Small intestine (tissue), 7 donors: ENCODE measurements around the gene KRT8. TPM values are rescaled to one million over a fixed set of nuclear protein-coding genes. Genes with fewer than 3 reads are reported as not detected.
"Not testable (repeated sequence)": the region's sequence is repeated elsewhere in the genome, so short reads cannot be mapped to it uniquely, and the experiment has no call there.

ENCODE experiments used
- DNase-seq, 2 donors: peaks; one replicate each; pipeline versions ENCODE4 v3.0.0 to v3.0.0-alpha.2; 2013
- FAIRE-seq: peaks from 2 replicates; lab custom pipeline; 2012; peaks lifted over from hg19 to GRCh38; lab: Jason Lieb, UNC
- H3K27ac ChIP-seq, 3 donors: one replicate each; pipeline ENCODE4 v1.5.1; 2013; ENCODE audit warnings: low read length in 2 of 3, mild to moderate bottlenecking in 2 of 3, control low read depth in 1 of 3, inconsistent platforms in 1 of 3, low read depth in 1 of 3, moderate library complexity in 1 of 3
- H3K27me3 ChIP-seq, 3 donors: one replicate each; pipeline ENCODE4 v1.6.1; 2013; ENCODE audit warnings: low read length in 3 of 3, inconsistent platforms in 1 of 3; ENCODE audit not compliant: control insufficient read depth in 3 of 3, insufficient read depth in 3 of 3
- H3K36me3 ChIP-seq, 3 donors: one replicate each; pipeline ENCODE4 v1.6.1; 2013; ENCODE audit warnings: low read length in 3 of 3, inconsistent platforms in 1 of 3, low read depth in 1 of 3, mild to moderate bottlenecking in 1 of 3, moderate library complexity in 1 of 3; ENCODE audit not compliant: control insufficient read depth in 3 of 3, insufficient read depth in 2 of 3
- H3K4me1 ChIP-seq, 3 donors: one replicate each; pipeline ENCODE4 v1.6.1; 2013; ENCODE audit warnings: low read length in 2 of 3, inconsistent platforms in 1 of 3, low read depth in 1 of 3, mild to moderate bottlenecking in 1 of 3, moderate library complexity in 1 of 3; ENCODE audit not compliant: control insufficient read depth in 3 of 3, insufficient read depth in 2 of 3
- H3K4me3 ChIP-seq, 3 donors: one replicate each; pipeline ENCODE4 v1.5.1; 2013; ENCODE audit warnings: low read length in 3 of 3, control low read depth in 1 of 3, inconsistent platforms in 1 of 3, low read depth in 1 of 3, mild to moderate bottlenecking in 1 of 3, moderate library complexity in 1 of 3
- H3K9me3 ChIP-seq, 2 donors: one replicate each; pipeline ENCODE4 v1.6.1; 2013; ENCODE audit warnings: low read depth in 1 of 2, low read length in 1 of 2; ENCODE audit not compliant: control insufficient read depth in 2 of 2, insufficient read depth in 1 of 2
- WGBS, 3 donors: extraction: QIAGEN DNeasy Blood & Tissue Kit; methylation state at CpG; one replicate each; pipeline ENCODE4 v1.1.7; 2013; 5-methylcytosine and 5-hydroxymethylcytosine counted together
- polyA plus RNA-seq, 4 donors: library from polyadenylated mRNA; stranded (reverse) in 3 of 4; unstranded in 1 of 4; fragments of 200-250 nt in 3 of 4; fragments of 120-200 nt in 1 of 4; gene quantifications; one replicate each; pipeline versions ENCODE4 v1.2.1 to v1.2.3, GENCODE V29; 2013
- donor health status: healthy with polysubstance abuse.
- donor health status: control.
- donor health status: control.
- donor health status: Bipolar disorder and iron deficiency.
- donor health status: healthy.

KRT8 gene
- polyA plus RNA-seq, 4 donors, result 1,795 to 3,002 (median 2,423) TPM

DNA sequence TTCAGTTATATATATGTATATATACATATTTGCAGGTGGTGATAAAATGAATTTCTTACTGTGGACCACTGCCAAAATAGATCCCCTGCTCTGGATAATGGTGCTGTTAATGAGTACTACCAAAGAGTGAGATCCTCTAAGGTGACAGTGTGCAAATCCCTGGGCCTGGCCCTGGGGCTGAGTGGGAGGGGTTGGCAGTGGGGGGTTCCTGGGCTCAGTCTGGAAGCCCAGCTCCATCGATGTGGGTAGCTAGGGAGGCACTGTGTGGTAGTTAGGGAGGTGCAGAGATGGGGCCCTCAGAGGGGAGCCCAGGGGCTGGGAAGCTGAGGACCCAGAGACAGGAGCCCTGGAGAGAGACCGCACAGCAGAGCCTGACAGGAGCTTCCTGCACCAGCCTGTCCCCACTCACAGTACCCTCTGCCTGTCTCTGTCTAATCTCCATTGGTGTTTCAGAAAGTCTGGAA, 9.1 kb downstream of the KRT8 start:
- H3K4me3 ChIP-seq, result no peak overlapping the region
- DNase-seq (peak in 1 of 2 donors; percentile 80), FAIRE-seq (no peak)
- H3K4me1 ChIP-seq, result peaks cover 0 to 56% (median 2%) of the 10 kb centered on the region in 3 donors
- peak overlapping the region; percentile 50 to 94 (median 87) for H3K27ac ChIP-seq
- H3K36me3 ChIP-seq, result peaks cover 4 to 51% (median 19%) of the 10 kb centered on the region in 3 donors
- H3K27me3 ChIP-seq, result no peaks in the 10 kb centered on the region
- no peaks in the 10 kb centered on the region for H3K9me3 ChIP-seq
- WGBS, 3 donors, result 17 to 46% (median 37%) methylated on average over 2 of the region's 2 CpGs

DNA sequence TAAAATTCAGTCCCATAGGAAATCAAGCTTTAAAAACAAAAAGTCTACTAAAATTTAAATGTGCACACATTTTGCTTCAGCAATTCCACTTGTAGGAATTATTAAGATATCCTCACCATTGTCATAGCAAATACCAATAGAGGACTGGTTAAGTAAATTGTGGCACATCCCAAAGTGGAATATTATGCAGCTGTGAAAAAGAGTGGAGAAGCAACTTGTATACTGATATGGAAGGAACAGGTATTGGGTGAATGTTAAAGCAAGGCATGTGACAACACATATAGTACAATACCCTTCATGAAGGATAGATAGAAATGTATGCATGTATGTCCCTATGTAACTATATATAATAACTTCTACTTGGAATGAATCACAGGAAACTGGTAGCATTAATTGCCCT, 11.9 kb downstream of the KRT8 start:
- peaks cover 0 to 33% (median 0%) of the 10 kb centered on the region in 3 donors for H3K4me1 ChIP-seq
- DNase-seq, result no peak
- no peak overlapping the region for H3K27ac ChIP-seq
- H3K36me3 ChIP-seq, result peaks cover 4 to 23% (median 7%) of the 10 kb centered on the region in 3 donors
- no peaks in the 10 kb centered on the region for H3K9me3 ChIP-seq
- no peak overlapping the region for H3K4me3 ChIP-seq
- H3K27me3 ChIP-seq, result no peaks in the 10 kb centered on the region
- no peak for FAIRE-seq

DNA sequence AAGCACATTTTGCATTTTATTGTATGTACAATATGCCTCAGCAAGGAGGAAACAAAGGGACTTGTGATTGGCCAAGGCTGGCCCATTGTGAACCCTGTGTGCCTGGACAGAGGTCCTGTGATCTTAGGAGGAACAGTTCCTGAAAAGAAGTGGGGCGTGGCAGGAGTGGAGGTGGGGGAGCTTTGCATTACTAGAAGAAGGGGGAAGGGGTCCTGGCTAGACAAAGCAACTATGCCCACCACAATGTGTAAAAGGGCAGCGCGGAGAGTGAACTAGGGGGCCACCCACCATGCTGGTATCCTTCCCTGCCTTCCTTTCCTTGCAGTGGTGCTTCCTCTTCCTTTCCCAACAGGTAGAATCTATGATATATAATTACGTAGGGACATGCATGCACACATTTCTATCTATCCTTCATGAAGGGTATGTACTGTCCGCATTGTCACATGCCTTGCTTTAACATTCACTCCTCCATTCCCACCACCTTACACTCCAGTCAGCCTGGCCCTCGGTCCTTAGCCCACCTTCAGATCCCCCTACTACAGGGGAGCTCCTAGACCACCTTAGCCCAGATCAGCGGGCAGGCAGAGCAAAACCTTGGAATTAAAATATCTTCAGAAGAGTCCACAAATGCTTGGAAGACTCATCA, 12.5 kb downstream of the KRT8 start:
- no peak for FAIRE-seq
- 78 to 87% (median 81%) methylated on average over 7 of the region's 7 CpGs for WGBS, 3 donors

DNA sequence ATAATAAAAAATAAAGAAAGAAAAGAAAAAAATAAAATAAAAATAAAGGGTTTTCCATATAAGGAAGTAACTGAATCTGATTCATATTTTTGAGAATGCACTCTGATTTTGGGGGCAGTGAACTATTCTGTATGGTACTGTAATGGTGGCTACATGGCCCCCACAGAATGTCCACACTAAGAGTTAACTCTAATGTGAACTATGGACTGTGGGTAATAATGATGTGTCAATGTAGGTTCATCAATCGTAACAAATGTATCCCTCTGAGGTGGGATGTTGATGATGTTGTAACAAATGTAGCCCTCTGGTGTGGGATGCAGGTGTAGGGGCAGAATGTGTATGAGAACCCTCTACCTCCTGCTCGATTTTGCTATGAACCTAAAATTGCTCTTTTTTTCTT, 13.8 kb downstream of the KRT8 start:
- Histone ChIP-seq H3K27ac (no peak overlapping the region), H3K36me3 (peaks cover 0 to 4% (median 0%) of the 10 kb centered on the region in 3 donors), H3K9me3 (no peaks in the 10 kb centered on the region), H3K27me3 (no peaks in the 10 kb centered on the region), H3K4me3 (no peak overlapping the region), H3K4me1 (peaks cover 0 to 15% (median 0%) of the 10 kb centered on the region in 3 donors)
- no peak for DNase-seq
- WGBS, 3 donors, result 50 to 57% (median 52%) methylated on average over 2 of the region's 2 CpGs
- no peak for FAIRE-seq

More for the DNA sequence above, 12.5 kb downstream of the KRT8 start:
- H3K9me3 ChIP-seq, result no peaks in the 10 kb centered on the region
- peaks cover 0 to 17% (median 3%) of the 10 kb centered on the region in 3 donors for H3K36me3 ChIP-seq
- H3K4me1 ChIP-seq, result peaks cover 0 to 28% (median 0%) of the 10 kb centered on the region in 3 donors
- DNase-seq, result no peak
- no peak overlapping the region for H3K4me3 ChIP-seq
- no peak overlapping the region for H3K27ac ChIP-seq
- H3K27me3 ChIP-seq, result no peaks in the 10 kb centered on the region

DNA sequence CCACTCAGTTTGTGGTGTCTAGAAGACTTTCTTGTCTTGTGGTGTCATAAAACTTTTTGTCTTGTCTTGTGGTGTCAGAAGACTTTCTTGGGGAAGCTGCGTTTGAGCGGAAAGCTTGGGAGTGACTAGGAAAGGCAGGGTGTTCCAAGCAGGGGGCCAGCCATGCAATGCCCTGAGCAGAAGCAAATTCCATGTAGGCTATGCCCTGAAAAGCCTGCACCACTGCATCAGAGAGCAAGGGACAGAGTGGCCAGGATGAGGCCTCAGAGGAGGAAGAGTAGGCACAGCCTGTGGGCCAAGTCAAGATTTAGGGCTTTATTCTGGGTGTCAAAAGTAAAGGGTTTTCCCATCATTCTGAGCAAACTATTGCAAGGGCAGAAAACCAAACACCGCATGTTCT, 14.5 kb downstream of the KRT8 start:
- Histone ChIP-seq H3K36me3 (no peaks in the 10 kb centered on the region), H3K27me3 (no peaks in the 10 kb centered on the region), H3K9me3 (no peaks in the 10 kb centered on the region), H3K4me3 (no peak overlapping the region), H3K4me1 (peaks cover 0 to 13% (median 0%) of the 10 kb centered on the region in 3 donors), H3K27ac (no peak overlapping the region)
- no peak for DNase-seq
- 90 to 92% (median 91%) methylated on average over 3 of the region's 3 CpGs for WGBS, 3 donors
- no peak for FAIRE-seq

DNA sequence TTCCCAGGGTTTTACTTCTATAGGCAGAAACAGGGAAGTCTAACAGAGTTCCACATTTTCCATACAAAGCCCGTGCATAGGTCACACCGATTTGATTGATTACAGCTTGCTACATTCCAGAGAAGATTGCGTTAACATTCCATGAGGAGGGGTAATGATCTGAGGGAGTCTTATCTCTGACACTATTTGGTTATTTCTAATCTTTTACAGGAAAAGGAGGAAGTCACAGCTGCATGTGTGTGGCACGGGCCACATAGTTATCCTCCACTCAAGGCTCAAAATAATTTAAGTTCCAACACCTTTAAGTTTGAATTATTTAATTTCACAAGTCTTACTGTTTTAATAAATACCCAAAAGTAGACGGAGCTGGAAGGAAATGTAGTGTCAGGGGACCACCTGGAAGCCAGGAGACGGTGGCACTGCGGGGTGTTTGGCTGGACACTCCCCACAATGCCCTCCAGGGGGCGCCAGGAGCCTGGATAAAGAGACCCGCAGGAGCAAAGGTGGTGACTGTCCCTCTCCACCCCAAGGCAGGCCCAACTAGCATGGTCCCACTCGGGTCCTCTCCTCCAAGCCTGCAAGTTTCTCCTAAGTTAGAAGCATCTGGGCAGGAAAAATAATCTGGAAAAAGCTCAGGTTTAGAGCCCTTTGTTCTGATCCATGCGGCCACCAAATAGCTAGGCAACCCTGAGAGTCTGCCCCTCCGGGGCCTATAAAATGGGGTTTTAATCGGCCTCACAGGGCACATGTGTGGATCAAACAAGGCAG, 20.2 kb downstream of the KRT8 start:
- WGBS, 3 donors, result 13 to 22% (median 16%) methylated on average over 13 of the region's 13 CpGs
- DNase-seq (peak; percentile 90 to 92), FAIRE-seq (no peak)
- Histone ChIP-seq H3K4me1 (peaks cover 0 to 23% (median 0%) of the 10 kb centered on the region in 3 donors), H3K4me3 (no peak overlapping the region), H3K27me3 (no peaks in the 10 kb centered on the region), H3K36me3 (no peaks in the 10 kb centered on the region), H3K27ac (peak overlapping the region; percentile 51 to 89 (median 72)), H3K9me3 (no peaks in the 10 kb centered on the region)

DNA sequence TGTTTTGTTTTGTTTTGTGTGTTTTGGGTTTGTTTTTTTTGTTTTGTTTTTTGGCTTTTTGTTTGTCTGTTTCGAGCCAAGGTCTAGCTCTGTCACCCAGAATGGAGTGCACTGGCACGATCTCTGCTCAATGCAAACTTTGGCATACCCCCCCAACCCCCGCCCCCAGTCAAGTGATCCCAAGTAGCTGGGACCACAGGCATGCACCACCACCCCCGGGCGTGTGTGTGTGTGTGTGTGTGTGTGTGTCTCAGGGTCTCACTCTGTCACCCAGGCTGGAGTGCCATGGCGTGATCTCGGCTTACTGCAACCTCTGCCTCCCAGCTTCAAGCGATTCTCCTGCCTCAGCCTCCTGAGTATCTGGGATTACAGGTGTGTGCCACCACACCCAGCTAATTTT, 24.4 kb downstream of the KRT8 start:
- not testable (repeated sequence) for H3K36me3 ChIP-seq, H3K9me3 ChIP-seq, H3K27ac ChIP-seq, H3K27me3 ChIP-seq, FAIRE-seq, DNase-seq, H3K4me3 ChIP-seq
- 58 to 78% (median 71%) methylated on average over 8 of the region's 8 CpGs for WGBS, 3 donors
- peaks cover 0 to 30% (median 0%) of the 10 kb centered on the region in 3 donors for H3K4me1 ChIP-seq

DNA sequence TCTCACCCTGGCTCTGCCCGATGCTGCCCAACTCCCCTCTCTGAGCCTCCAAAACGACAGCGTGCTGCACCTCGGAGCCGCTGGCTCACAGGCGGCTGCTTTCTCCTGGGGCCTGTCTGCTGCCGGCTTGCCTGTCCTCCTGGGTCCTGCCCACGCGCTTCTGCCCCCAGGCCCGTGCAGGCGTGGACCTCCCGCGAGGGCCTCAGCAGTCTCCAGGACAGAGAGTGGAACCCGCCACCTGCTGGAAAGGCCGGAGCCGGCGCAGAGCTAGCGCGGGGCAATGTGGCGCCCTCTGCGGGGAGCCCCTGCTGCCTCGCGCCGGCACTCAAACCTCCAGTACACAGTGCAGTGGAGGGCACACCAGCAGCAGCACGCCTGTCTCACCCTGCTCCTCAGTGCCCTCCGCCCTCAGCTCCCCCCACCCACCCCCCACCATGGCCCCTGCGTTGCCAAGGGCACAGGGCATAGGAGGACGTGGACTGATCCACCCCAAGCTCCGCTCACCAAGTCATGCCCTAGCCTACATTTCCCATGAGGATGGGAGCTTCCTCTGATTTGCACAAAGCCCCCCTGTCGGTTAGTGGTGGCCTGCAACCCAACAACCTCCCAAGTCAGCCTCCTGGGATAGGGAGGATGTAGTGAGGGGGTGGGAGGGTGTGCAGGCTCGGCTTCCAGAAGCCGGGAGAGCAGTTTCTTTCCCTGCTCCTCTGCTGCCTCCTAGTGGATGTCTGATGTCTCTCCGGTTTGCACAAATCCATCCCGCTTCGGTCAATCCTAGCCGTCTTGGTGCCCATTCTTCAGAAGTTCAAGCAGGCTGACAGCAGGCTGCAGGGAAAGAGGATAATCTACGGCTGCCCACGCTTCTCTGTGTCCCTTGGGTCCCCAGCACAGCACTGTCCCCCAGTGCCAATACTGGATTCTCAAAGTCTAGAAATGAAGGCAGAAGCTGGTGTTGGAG, 25.2 kb downstream of the KRT8 start:
- Histone ChIP-seq H3K9me3 (no peaks in the 10 kb centered on the region), H3K4me1 (peaks cover 0 to 28% (median under 1%) of the 10 kb centered on the region in 3 donors), H3K36me3 (no peaks in the 10 kb centered on the region), H3K4me3 (peak overlapping the region in 1 of 3 donors; percentile 19), H3K27ac (no peak overlapping the region), H3K27me3 (no peaks in the 10 kb centered on the region)
- DNase-seq, result peak; percentile 91 to 92
- WGBS, 3 donors, result 4 to 8% (median 6%) methylated on average over 34 to 38 of the region's 38 CpGs
- FAIRE-seq, result no peak
